Stimulated activated CD8-positive, alpha-beta memory T cell treated with anti-CD3 and anti-CD28 coated beads, Interleukin-15, amount 100 ng/mL, for 48 hours (primary cell): ENCODE results near the gene LOXHD1.

Source experiments
- DNase-seq, 2 donors: peaks; one replicate each; pipeline ENCODE4 v3.0.0-alpha.2; 2020; ENCODE audit warnings: low read depth in 2 of 2

Gene LOXHD1

DNA sequence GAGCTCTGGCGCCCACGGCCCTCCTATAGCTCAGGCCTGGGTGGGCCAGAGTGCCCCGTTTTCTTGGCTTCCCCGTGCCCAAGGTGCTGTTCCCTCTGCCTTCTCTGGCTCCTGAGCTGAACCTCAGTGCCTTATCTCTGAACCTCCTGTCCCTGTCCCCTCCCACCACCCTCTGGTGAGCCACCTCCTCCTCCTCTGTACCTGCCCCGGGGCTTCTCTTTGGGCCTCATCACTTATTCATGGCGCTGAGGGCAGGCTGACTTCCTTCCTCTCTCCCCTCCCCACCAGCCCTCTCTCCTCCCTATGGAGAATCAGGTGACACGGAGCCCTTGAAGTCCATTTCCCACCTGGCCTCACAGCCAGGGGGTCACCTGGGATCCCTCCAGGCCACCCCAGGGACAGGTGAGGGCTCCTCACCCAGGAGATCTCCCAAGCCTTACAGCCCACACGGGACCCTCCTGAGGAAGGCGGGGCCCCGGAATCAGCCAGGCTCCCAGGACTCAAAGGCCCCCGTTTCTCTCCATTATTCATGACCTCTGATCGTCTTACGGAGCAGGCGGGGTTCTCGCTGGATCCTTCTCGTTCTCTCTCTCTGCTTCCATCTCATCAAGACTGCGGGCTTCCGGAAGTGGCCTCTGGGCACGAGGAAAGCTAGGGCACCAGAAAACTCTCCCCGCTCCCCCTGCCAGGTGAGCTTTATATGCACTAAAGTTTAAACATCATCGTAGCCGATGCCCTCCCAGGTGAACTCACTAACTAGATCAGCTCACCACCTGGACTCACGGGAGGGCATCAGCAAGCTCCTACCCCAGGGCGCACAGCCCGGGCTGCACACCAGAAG, at the start of gene LOXHD1:
Gene LOXHD1 (minus strand): TSS at position 106 of the 841 bp plus-strand sequence. CDS start 187 bp downstream, outside the sequence.
- no peak for DNase-seq

- no peak for DNase-seq
These were observed 48.5 kb upstream of the LOXHD1 start for GRCh38 chr18:46705521-46705920.

- no peak for DNase-seq
These were observed 47.8 kb upstream of the LOXHD1 start for GRCh38 chr18:46704816-46705215.

DNA sequence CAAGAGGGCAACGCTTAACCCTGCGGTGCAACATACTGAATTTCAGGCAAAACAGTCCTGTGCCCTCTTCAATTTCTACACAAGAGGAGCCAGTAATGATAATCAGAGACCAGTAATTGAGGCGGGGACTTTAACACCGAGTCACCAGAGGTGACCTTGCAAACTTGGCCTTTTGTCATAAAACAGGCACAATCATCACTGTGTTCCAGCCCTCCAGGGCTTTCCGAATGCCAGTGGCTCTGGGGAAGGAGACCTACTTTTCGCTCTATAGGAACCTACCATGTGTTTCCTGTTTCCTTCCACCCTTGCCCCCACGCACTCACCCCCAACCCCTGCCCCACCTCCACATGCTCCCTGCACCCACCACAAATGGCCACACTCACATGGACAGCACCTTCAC, 47.2 kb upstream of the LOXHD1 start:
- DNase-seq = no peak

- DNase-seq = no peak
These were observed 45.5 kb upstream of the LOXHD1 start for GRCh38 chr18:46702471-46702870.

DNA sequence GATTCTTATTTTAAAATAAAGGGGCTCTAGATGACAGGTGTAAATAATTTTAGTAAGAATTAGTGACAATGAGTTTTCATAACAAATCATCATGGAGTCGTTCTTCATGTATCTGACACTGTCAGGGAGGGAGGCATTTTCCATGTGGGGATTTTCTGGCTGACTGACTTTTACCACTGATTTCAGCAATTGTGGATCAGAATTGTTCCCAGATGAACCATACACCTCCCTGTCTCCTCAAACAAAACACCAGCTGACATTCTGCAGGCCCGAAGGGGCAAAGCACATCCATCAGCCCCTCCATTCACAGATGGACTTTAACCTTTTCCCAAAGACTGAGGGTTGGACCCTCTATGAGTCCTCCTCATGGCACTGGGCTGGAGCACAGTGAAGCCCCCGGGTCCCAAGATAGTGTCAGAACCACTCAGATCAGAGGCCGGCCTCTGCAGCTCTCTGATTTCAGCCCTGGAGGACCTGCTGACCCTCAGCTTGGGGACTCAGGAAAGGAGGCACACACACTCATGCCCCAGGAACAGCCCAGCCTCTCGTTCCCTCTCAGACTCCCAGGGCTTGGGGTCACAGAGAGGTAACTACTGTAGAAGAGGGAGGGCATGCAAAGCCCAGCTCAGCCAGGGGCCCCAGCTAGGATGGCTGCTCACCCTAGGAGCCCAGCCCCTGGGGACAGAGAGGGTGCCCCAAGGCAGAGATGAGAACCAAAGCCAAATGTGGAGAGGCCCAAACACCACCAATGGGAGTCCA, 43.2 kb upstream of the LOXHD1 start:
- DNase-seq = no peak

GRCh38 chr18:46696702-46697101, 39.7 kb upstream of the LOXHD1 start:
- DNase-seq = no peak

DNA sequence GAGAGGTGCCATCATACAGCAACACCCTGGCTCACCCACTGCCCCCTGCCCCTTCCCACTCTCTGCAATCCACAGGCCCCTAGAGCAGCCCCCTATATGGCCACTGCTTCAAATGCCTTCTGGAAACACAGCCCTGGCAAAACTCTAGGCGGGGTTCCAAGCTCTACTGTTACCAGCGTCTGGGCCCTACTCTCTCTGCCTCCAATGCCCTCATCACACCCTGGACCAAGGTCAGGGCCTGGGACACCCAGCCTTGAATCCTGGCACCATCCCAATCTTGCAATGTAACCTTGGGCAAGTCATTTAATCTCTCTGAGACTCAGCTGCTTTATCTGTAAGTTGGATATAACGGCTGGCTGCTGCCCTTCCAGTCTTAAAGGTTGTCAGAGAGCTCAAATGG, 39.2 kb upstream of the LOXHD1 start:
- DNase-seq = no peak

GRCh38 chr18:46693996-46694395, 37.0 kb upstream of the LOXHD1 start:
- no peak for DNase-seq

GRCh38 chr18:46688853-46689525, 32.0 kb upstream of the LOXHD1 start:
- DNase-seq = no peak

GRCh38 chr18:46686186-46686585, 29.2 kb upstream of the LOXHD1 start:
- no peak for DNase-seq

DNA sequence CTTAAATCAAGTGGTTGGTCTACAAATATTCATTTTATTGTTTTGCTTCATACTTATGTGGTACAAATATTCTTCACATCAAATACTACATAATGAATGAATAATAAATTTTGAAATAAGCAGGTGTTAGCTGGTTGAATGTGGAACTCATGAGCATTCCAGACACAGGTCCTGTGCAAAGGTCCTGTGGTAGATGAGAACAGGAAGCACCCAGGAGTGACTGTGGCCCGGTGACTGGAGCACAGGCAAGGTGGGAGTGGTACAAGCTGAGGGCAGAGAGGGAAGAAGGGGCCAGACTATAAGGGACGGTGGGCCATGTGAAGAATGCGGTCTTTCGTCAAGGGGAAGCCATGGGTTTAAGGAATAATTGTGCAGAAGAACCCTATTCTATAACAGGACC, 26.2 kb upstream of the LOXHD1 start:
- no peak for DNase-seq

GRCh38 chr18:46680784-46681695, 24.0 kb upstream of the LOXHD1 start:
- DNase-seq = no peak

DNA sequence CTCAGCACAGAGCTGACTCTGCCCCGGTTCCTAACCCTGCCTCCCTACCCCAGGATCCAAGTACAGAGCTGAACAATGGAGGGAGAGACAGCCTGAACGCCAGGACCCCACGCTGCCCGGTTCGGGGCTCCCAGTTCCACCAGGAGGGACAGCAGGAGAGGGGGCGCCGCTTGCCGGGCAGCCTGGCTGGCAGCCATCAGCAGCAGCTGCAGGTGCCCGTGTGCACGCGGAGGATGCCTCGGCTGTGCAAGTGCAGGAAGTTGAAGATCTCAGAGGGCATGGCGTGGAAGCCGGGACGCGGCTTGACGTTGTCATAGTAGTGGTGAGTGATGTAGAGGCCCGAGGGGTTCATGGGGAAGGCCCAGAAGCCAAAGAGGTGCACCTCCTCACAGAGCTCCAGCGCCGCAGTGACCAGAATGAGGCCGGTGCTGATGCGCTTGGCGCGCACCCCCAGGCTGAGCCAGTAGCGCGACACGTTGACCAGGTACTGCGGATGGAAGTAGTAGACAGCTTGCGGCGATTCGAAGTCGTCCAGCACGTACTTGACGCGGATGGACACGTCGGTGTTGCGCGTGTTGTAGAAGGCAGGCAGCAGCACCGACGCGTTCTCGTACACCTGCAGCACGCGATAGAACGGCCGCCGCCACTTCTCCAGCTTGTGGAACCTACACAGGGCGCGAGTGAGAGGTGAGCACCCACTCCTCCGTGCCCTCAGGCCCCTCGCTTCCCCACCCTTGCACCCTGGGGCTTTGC, 23.0 kb upstream of the LOXHD1 start:
- DNase-seq = no peak

DNA sequence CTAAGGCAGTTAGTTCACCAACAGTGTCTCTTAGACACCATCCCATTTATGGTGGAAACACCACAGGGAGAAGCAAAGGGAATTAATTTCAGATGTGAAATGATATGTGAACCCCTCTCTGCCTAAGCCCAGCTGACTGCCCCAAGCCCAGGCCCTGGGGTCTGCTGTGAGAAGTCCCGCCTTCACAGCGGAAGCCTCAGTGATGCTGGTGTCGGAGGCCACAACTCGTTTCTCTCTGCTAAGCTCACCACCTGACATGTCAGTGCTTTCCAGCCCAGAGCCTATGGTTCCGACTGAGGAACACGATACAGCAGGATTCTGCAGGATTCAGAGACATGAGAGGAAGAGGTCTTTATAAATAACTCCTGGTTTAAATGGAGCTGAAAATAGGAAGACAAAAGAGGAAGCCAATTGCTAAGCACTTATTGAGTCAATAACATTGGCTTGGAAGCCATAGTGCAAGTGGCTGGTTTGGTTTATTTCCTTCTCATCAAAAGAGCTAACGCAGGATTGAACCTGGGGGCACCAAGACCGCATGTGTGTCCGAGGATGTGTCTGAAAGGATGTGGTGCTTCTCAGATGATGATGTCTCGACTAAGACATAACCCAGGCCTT, 21.9 kb upstream of the LOXHD1 start:
- no peak for DNase-seq

DNA sequence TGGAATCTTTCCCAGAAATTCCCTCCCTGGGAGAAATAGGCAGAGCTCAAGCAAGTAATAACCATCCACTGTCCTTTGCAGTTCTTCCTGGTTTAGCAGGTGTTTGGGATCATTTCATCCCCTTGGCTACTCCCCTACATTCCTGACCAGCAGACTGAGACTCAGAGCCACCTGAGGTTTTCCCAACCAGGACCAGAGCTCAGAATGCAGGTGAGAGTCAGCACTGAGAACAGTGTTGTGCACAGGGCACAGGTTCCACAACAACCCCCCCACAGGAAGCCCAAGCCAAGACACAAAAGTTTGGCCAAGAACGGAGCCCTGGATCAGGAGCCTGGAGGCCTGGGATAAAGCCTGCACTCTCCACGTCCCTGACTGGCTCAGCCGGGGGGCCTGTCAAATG, 21.0 kb upstream of the LOXHD1 start:
- DNase-seq = no peak

GRCh38 chr18:46677611-46678010, 20.6 kb upstream of the LOXHD1 start:
- DNase-seq = no peak

- DNase-seq = no peak
These were observed 19.3 kb upstream of the LOXHD1 start for GRCh38 chr18:46676182-46676835.

- no peak for DNase-seq
These were observed 18.1 kb upstream of the LOXHD1 start for GRCh38 chr18:46675112-46675511.
